MV-4-11 (cell line): Measurements from ENCODE around the gene PKDCC.
A peak's percentile ranks its signal among the peaks of the same experiment; 100 is the strongest.
"Not testable (repeated sequence)": the region's sequence is repeated elsewhere in the genome, so short reads cannot be mapped to it uniquely, and the experiment has no call there.

Source experiments
- DNase-seq: peaks from one replicate; lab custom pipeline; 2025; lab: John Stamatoyannopoulos, UW

Gene PKDCC

GRCh38 chr2:42063431-42064171, 15.8 kb downstream of the PKDCC start:
- DNase-seq = no peak

GRCh38 chr2:42064417-42064942, 16.7 kb downstream of the PKDCC start:
- no peak for DNase-seq

- not testable (repeated sequence) for DNase-seq
Measured at GRCh38 chr2:42065753-42066152, 17.9 kb downstream of the PKDCC start.

- not testable (repeated sequence) for DNase-seq
Measured at GRCh38 chr2:42067001-42067400, 19.2 kb downstream of the PKDCC start.

GRCh38 chr2:42067521-42067920, 19.7 kb downstream of the PKDCC start:
- DNase-seq = no peak

GRCh38 chr2:42068571-42069178, 20.9 kb downstream of the PKDCC start:
- DNase-seq = no peak

- no peak for DNase-seq
Measured at GRCh38 chr2:42069568-42069967, 21.7 kb downstream of the PKDCC start.

GRCh38 chr2:42071791-42072190, 24.0 kb downstream of the PKDCC start:
- peak; percentile 75 for DNase-seq

GRCh38 chr2:42072349-42073118, 24.7 kb downstream of the PKDCC start:
- DNase-seq = peak; percentile 72

GRCh38 chr2:42073739-42074503, 26.1 kb downstream of the PKDCC start:
- peak; percentile 63 for DNase-seq

- no peak for DNase-seq
Measured at GRCh38 chr2:42074661-42075060, 26.8 kb downstream of the PKDCC start.

GRCh38 chr2:42076357-42077225, 28.8 kb downstream of the PKDCC start:
- DNase-seq = peak; percentile 41

GRCh38 chr2:42077343-42077742, 29.5 kb downstream of the PKDCC start:
- DNase-seq = no peak

GRCh38 chr2:42079737-42080287, 32.0 kb downstream of the PKDCC start:
- DNase-seq = no peak

GRCh38 chr2:42081151-42081550, 33.3 kb downstream of the PKDCC start:
- DNase-seq = peak; percentile 19

GRCh38 chr2:42082016-42082415, 34.2 kb downstream of the PKDCC start:
- peak; percentile 29 for DNase-seq

GRCh38 chr2:42084231-42084671, 36.4 kb downstream of the PKDCC start:
- no peak for DNase-seq

- not testable (repeated sequence) for DNase-seq
Measured at GRCh38 chr2:42085070-42085469, 37.2 kb downstream of the PKDCC start.

GRCh38 chr2:42085706-42086487, 38.1 kb downstream of the PKDCC start:
- no peak for DNase-seq

GRCh38 chr2:42086500-42086953, 38.7 kb downstream of the PKDCC start:
- DNase-seq = peak; percentile 67
